Trophoblast cell (in vitro differentiated cells and primary cell): ENCODE measurements around the gene LDHA.
"Not testable (repeated sequence)": the region's sequence is repeated elsewhere in the genome, so short reads cannot be mapped to it uniquely, and the experiment has no call there.

Experiments
- DNase-seq, 2 donors: peaks; one replicate each; pipeline ENCODE4 v3.0.0-alpha.2; 2016
- H2AFZ ChIP-seq: 2 replicates; pipeline ENCODE4 v1.6.1; 2013; ENCODE audit warnings: low read length, moderate library complexity, mild to moderate bottlenecking; ENCODE audit not compliant: insufficient read depth, poor library complexity
- H2AK5ac ChIP-seq: 2 replicates; pipeline ENCODE4 v1.6.1; 2013; ENCODE audit warnings: mild to moderate bottlenecking, low read length
- H2BK120ac ChIP-seq: 2 replicates; pipeline ENCODE4 v1.6.1; 2013; ENCODE audit warnings: low read length, mild to moderate bottlenecking, moderate library complexity; ENCODE audit not compliant: insufficient read depth, poor library complexity
- H2BK12ac ChIP-seq: 2 replicates; pipeline ENCODE4 v1.6.1; 2013; ENCODE audit warnings: mild to moderate bottlenecking, low read length, moderate library complexity
- H2BK5ac ChIP-seq: 2 replicates; pipeline ENCODE4 v1.6.1; 2013; ENCODE audit warnings: low read length, low read depth, moderate library complexity, mild to moderate bottlenecking; ENCODE audit not compliant: poor library complexity
- H3K14ac ChIP-seq: 2 replicates; pipeline ENCODE4 v1.6.1; 2013; ENCODE audit warnings: mild to moderate bottlenecking, low read length
- H3K18ac ChIP-seq: 2 replicates; pipeline ENCODE4 v1.6.1; 2013; ENCODE audit warnings: mild to moderate bottlenecking, low read length
- H3K23ac ChIP-seq: 2 replicates; pipeline ENCODE4 v1.6.1; 2013; ENCODE audit warnings: low read length
- H3K27ac ChIP-seq: 2 replicates; pipeline ENCODE4 v1.5.1; 2013; ENCODE audit warnings: low read depth, mild to moderate bottlenecking, inconsistent platforms, low read length, moderate library complexity
- H3K27me3 ChIP-seq: 2 replicates; pipeline ENCODE4 v1.6.1; 2013; ENCODE audit warnings: inconsistent platforms, mild to moderate bottlenecking, low read length, moderate library complexity; ENCODE audit not compliant: insufficient read depth
- H3K36me3 ChIP-seq, 2 experiments: 1 replicate in 1 of 2; 2 replicates in 1 of 2; pipeline ENCODE4 v1.6.1; 2013; ENCODE audit warnings: low read length in 2 of 2, mild to moderate bottlenecking in 2 of 2, moderate library complexity in 1 of 2; ENCODE audit not compliant: insufficient read depth in 2 of 2, control insufficient read depth in 1 of 2
- H3K4ac ChIP-seq: 2 replicates; pipeline ENCODE4 v1.6.1; 2013; ENCODE audit warnings: low read depth, mild to moderate bottlenecking, low read length, moderate library complexity
- H3K4me1 ChIP-seq, 2 experiments: 1 replicate in 1 of 2; 2 replicates in 1 of 2; pipeline ENCODE4 v1.6.1; 2013; ENCODE audit warnings: low read length in 2 of 2, mild to moderate bottlenecking in 2 of 2, moderate library complexity in 1 of 2; ENCODE audit not compliant: insufficient read depth in 2 of 2, control insufficient read depth in 1 of 2
- H3K4me2 ChIP-seq: 2 replicates; pipeline ENCODE4 v1.6.1; 2013; ENCODE audit warnings: inconsistent platforms, mild to moderate bottlenecking, low read length, moderate library complexity
- H3K4me3 ChIP-seq: 2 replicates; pipeline ENCODE4 v1.5.1; 2013; ENCODE audit warnings: mild to moderate bottlenecking, low read depth, low read length, inconsistent platforms
- H3K79me1 ChIP-seq: one replicate; pipeline ENCODE4 v1.6.1; 2013; ENCODE audit warnings: low read length
- H3K79me2 ChIP-seq: 2 replicates; pipeline ENCODE4 v1.6.1; 2013; ENCODE audit warnings: low read length, mild to moderate bottlenecking; ENCODE audit not compliant: control insufficient read depth, insufficient read depth, poor library complexity
- H3K9ac ChIP-seq: 2 replicates; pipeline ENCODE4 v1.6.1; 2013; ENCODE audit warnings: mild to moderate bottlenecking, low read length
- H3K9me3 ChIP-seq: 2 replicates; pipeline ENCODE4 v1.6.1; 2013; ENCODE audit warnings: low read depth, mild to moderate bottlenecking, control low read depth, inconsistent platforms, low read length; ENCODE audit not compliant: insufficient read depth
- H4K12ac ChIP-seq: 2 replicates; pipeline ENCODE4 v1.6.1; 2013; ENCODE audit warnings: low read depth, mild to moderate bottlenecking, low read length, moderate library complexity
- H4K8ac ChIP-seq: 2 replicates; pipeline ENCODE4 v1.6.1; 2013; ENCODE audit warnings: low read depth, mild to moderate bottlenecking, low read length, moderate library complexity
- H4K91ac ChIP-seq: one replicate; pipeline ENCODE4 v1.6.1; 2013; ENCODE audit warnings: low read depth, mild to moderate bottlenecking, low read length, moderate library complexity
- WGBS: extraction: QIAGEN DNeasy Blood & Tissue Kit; methylation state at CpG from one replicate; pipeline ENCODE4 v1.1.7; 2013; ENCODE audit warnings: missing lambda C conversion rate; ENCODE audit not compliant: insufficient read length, insufficient coverage; ENCODE audit errors: extremely low coverage; 5-methylcytosine and 5-hydroxymethylcytosine counted together

Gene LDHA

DNA sequence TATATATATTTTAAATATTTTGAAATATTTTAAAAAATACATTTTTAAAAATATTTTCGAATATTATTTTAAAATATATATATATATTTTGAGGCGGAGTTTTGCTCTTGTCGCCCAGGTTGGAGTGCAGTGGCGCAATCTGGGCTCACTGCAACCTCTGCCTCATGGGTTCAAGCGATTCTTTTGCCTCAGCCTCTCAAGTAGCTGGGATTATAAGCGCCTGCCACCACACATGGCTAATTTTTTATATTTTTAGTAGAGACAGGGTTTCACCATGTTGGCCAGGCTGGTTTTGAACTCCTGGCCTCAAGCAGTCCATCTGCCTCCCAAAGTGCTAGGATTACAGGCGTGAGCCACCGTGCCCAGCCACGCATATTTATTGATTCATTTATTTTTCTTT is 6.7 kb downstream of the LDHA start:
- not testable (repeated sequence) for H3K27me3 ChIP-seq, H2AK5ac ChIP-seq, H3K4me3 ChIP-seq, H2AFZ ChIP-seq, H3K9ac ChIP-seq, H3K4me1 ChIP-seq, H3K4ac ChIP-seq, H3K23ac ChIP-seq, DNase-seq, H3K4me2 ChIP-seq, H3K14ac ChIP-seq, H4K91ac ChIP-seq, H3K9me3 ChIP-seq, H4K12ac ChIP-seq, H3K27ac ChIP-seq, H3K18ac ChIP-seq, H4K8ac ChIP-seq, H2BK120ac ChIP-seq, H2BK5ac ChIP-seq, H2BK12ac ChIP-seq, H3K79me1 ChIP-seq, H3K79me2 ChIP-seq
- no CpG with 5 or more reads among the region's 9 CpGs for WGBS
- peaks cover 40 to 44% of the 10 kb centered on the region in 2 experiments for H3K36me3 ChIP-seq

- no peaks in the 10 kb centered on the region for H3K27me3 ChIP-seq
- peaks cover 40 to 44% of the 10 kb centered on the region in 2 experiments for H3K36me3 ChIP-seq
- DNase-seq = no peak
- no peak overlapping the region for H2BK12ac ChIP-seq
- H3K23ac ChIP-seq = no peak overlapping the region
- no peak overlapping the region for H3K9ac ChIP-seq
- H4K12ac ChIP-seq = no peak overlapping the region
- H4K91ac ChIP-seq = no peak overlapping the region
- H2AFZ ChIP-seq = no peak overlapping the region
- H2BK5ac ChIP-seq = no peak overlapping the region
- no peak overlapping the region for H3K4me3 ChIP-seq
- H3K79me1 ChIP-seq = no peaks in the 10 kb centered on the region
- H3K18ac ChIP-seq = no peak overlapping the region
- WGBS = no CpG with 5 or more reads among the region's 4 CpGs
- H3K4ac ChIP-seq = no peak overlapping the region
- H3K4me2 ChIP-seq = no peak overlapping the region
- H3K79me2 ChIP-seq = no peaks in the 10 kb centered on the region
- H3K4me1 ChIP-seq = no peaks in the 10 kb centered on the region
- H2AK5ac ChIP-seq = no peak overlapping the region
- no peak overlapping the region for H3K27ac ChIP-seq
- no peak overlapping the region for H3K14ac ChIP-seq
- H3K9me3 ChIP-seq = no peaks in the 10 kb centered on the region
- no peak overlapping the region for H4K8ac ChIP-seq
- no peak overlapping the region for H2BK120ac ChIP-seq
Measured at GRCh38 chr11:18404062-18404461, 9.7 kb downstream of the LDHA start.

- H3K4me1 ChIP-seq, H3K9ac ChIP-seq, H3K27me3 ChIP-seq, H3K4me3 ChIP-seq, H4K12ac ChIP-seq, H4K91ac ChIP-seq, H3K4me2 ChIP-seq, H4K8ac ChIP-seq, H3K18ac ChIP-seq, H2BK12ac ChIP-seq, H2AFZ ChIP-seq, H2BK120ac ChIP-seq, H3K9me3 ChIP-seq, H3K79me2 ChIP-seq, H3K4ac ChIP-seq, H3K27ac ChIP-seq, H3K79me1 ChIP-seq, H3K14ac ChIP-seq, H3K23ac ChIP-seq, H2BK5ac ChIP-seq, H2AK5ac ChIP-seq: not testable (repeated sequence)
- peaks cover 23 to 25% of the 10 kb centered on the region in 2 experiments for H3K36me3 ChIP-seq
- WGBS = no CpG with 5 or more reads among the region's 3 CpGs
- DNase-seq = peak in 1 of 2 donors; percentile 30
Measured at GRCh38 chr11:18407400-18407799, 13.0 kb downstream of the LDHA start.

DNA sequence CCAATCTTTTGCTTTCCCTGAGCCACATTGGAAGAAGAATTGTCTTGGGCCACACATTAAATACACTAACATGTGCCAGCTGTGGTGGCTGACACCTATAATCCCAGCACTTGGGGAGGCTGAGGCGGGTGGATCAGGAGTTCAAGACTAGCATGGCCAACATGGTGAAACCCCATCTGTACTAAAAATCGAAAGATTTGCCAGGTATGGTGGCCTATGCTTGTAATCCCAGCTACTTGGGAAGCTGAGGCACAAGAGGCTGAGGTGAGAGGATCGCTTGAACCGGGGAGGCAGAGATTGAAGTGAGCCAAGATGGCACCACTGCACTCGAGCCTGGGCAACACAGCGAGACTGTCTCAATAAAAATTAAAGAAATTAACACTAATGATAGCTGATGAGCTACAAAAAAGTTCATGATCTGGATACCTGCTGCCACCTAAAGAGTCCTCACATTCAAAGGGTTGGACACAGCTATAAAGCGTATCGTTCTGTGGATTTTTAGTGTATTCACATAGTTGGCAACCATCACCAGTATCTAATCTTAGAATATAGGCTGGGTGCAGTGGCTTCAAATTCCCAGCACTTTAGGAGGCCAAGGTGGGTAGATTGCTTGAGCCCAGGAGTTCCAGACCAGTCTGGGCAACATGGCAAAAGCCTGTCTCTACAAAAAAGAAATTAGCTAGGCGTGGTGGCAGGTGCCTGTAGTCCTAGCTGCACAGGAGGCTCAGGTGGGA is 14.4 kb downstream of the LDHA start:
- H4K12ac ChIP-seq = no peak overlapping the region
- DNase-seq = no peak
- H3K4me3 ChIP-seq = no peak overlapping the region
- H3K14ac ChIP-seq = no peak overlapping the region
- no peak overlapping the region for H3K4ac ChIP-seq
- H2AFZ ChIP-seq = no peak overlapping the region
- H2BK12ac ChIP-seq = no peak overlapping the region
- no peaks in the 10 kb centered on the region for H3K9me3 ChIP-seq
- WGBS = no CpG with 5 or more reads among the region's 9 CpGs
- H4K8ac ChIP-seq = no peak overlapping the region
- H3K27ac ChIP-seq = no peak overlapping the region
- H3K79me2 ChIP-seq = no peaks in the 10 kb centered on the region
- H3K9ac ChIP-seq = no peak overlapping the region
- H3K4me1 ChIP-seq = peaks cover 0 to 2% of the 10 kb centered on the region in 2 experiments
- peaks cover 23% of the 10 kb centered on the region in 2 experiments for H3K36me3 ChIP-seq
- H2BK120ac ChIP-seq = no peak overlapping the region
- no peak overlapping the region for H3K18ac ChIP-seq
- H2AK5ac ChIP-seq = no peak overlapping the region
- H3K4me2 ChIP-seq = no peak overlapping the region
- H3K27me3 ChIP-seq = no peaks in the 10 kb centered on the region
- no peak overlapping the region for H2BK5ac ChIP-seq
- peaks cover 3% of the 10 kb centered on the region for H3K79me1 ChIP-seq
- H4K91ac ChIP-seq = no peak overlapping the region
- H3K23ac ChIP-seq = no peak overlapping the region
